Stimulated activated CD4-positive, alpha-beta T cell treated with anti-CD3 and anti-CD28 coated beads, Interleukin-4, amount 100 ng/mL, for 48 hours (primary cell): ENCODE results near the gene IRF9.

Source experiments
- DNase-seq, 2 donors: peaks; one replicate each; pipeline ENCODE4 v3.0.0-alpha.2; 2020; ENCODE audit warnings: low read depth in 2 of 2

The IRF9 gene

DNA sequence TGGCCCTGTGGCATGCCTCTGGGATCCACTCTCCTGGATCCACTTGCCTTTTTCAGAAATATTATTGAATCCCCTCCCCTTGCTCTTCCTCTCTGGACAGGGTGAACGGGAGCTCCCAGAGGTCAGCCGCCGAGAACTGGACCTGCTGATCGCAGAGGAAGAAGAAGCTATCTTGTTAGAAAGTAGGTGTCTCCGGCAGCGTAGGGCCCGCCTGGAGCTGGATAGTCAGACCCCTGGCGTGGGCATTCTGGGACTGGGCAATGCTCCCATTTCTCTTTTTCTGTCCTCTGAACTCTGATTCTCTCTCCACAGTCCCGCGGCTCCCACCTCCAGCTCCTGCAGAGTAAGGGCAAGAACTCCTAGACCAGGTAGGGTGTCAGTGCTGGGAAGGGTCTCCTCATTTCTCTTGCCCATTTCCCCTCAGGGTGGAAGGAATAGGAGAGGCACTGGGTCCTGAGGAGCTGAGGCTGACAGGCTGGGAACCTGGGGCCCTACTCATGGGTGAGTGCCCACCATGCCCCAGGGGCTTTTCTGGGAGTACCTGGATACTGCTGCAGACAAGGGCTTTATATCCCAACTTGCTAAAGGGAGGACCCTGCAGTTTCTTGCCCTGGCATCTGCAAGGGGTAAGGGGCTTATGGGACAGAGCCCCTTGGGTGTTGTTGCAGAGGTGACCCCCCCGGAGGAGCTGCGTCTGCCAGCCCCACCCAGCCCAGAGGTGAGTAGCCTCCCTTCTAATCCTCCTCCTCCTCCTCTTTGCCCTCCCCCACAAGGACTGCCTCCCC is 16.2 kb downstream of the IRF9 start:
- no peak for DNase-seq

DNA sequence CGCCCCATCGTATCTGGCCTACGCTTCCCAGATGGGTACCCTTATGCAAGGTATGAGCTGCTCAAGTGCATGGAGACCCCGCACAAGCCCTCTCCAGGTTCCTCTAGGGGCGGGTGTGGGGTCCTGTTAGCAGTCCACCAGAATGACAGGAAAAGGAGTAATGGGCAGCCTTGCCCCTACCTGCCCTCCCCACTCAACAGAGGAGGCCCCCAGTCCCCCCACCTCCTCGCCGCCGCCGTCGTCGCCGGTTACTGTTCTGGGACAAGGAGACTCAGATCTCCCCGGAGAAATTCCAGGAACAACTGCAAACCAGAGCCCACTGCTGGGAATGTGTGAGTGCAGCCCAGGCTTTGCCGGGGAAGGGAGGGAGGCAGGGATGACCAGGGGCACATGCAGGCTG is 16.8 kb downstream of the IRF9 start:
- no peak for DNase-seq

DNA sequence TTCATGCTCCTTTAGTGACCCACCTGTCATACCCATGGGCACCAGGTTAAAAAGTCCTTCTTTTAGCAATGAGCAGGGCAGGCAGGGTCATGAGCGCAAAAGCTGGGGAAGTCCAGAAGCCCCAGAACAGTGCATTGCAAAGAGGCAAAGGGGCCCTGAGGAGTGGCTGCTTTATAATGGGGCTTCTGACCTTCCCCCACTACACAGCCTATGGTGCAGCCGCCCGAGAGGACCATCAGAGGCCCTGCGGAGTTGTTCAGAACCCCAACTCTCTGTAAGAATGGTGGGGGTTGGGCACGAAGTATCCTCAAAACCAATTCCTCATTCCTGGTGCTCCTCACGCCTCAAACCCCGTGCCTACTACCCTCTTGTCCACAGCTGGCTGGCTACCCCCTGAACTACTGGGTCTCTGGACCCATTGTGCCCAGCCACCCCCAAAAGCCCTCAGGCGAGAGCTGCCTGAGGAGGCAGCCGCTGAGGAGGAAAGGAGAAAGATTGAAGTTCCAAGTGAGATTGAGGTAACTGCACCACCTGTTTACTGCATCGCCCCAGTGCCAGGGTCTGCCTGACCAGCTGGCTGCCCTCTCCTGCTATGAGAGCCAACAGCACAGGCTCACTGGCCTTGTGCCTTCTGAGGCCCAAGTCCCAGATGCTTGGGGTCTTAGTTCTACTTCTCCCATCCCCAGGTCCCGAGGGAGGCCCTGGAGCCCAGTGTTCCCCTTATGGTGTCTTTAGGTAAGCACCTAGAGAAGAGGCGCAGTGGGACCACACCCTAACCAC is 17.5 kb downstream of the IRF9 start:
- no peak for DNase-seq

DNA sequence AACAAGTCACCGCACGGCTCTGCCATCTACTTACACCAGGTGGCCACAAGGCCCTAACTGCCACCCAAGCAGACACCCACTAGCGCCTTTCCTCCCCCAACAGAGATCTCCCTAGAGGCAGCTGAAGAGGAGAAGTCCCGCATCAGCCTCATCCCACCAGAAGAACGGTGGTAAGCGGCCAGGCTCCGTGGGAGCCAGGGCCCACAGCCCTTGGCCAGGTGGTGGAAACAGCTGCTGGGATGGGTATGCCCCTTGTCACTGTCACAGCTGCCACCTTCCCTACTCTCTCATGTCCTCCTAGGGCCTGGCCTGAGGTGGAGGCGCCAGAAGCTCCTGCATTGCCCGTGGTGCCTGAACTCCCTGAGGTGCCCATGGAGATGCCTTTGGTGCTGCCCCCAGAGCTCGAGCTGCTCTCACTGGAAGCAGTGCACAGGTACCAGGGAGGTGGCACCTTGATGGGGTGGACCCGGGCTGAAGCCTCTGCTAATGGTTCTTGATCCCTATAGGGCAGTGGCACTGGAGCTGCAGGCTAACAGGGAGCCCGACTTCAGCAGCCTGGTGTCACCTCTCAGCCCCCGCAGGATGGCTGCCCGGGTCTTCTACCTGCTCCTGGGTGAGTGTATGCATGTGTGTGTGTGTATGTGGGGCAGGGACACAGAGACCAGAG is 18.4 kb downstream of the IRF9 start:
- no peak for DNase-seq

DNA sequence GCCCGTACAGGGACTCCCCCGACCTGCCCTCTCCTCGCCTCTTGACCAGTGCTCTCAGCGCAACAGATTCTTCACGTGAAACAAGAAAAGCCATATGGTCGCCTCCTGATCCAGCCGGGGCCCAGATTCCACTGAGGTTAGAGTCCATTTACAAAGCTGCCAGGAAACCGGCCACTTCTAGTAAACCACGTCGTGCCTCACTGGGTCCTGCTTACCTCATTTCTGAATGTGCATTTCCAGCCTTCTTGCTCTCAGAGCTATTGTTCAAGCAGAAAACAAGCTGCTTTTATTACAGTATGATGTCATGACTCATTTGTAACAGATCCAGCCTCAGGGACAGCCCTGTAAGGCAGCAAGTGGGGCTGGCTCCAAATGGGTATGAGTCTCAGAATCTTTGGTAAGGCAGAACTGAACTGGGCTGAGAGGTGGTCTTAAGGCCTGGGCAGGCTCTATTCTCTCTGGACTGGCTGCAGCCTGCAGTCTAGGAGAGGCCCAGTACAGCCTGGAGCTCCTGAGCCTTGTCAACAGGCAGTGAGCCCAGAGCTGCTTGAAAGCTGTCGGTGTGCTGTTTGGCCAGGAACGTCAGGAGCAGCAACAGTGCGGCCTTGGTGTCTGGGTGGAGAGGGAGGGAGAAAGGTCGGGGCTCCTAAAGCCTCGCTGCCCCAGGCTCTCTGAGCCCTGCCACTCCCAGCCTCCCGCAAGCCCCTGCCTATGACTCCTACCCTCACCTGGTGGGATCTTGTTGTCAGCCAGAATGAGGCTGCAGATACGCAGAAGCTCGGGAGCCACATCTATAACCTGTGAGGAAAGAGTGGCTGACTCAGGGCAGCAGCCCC is 19.1 kb downstream of the IRF9 start:
- DNase-seq: no peak

DNA sequence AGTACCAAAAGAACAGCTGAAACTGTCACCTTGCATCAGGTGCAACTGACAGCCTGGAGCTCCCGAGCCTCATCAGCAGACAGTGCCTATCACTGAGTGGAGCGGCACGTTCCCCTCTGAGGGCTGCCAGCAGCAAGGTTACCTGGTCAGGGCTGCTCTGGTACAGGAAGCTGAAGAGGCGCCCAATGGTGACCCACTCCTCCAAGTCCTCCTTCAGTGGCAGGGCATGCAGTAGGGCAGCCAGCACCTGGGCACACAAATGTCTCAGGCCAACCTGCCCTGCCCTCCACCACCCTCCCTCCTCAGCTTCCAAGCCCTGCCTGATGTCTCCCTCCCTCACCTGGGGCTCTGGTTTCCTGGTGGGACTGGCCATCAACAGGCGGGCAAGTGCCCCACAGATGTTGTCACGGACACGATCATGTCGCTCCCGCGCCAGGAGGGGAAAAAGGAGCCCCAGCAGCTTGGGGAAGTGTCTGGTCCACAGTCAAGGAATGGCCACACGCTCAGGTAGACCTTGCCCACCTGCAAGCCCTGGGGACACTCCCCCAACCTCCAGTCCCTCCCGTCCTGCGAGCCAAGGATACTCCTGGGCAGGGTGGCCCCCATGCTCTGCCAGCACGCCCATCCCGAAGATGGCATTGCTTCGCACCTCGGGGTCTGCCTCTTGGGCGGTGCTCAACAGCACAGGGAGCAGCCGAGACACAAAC is 20.5 kb downstream of the IRF9 start:
- DNase-seq: no peak

DNA sequence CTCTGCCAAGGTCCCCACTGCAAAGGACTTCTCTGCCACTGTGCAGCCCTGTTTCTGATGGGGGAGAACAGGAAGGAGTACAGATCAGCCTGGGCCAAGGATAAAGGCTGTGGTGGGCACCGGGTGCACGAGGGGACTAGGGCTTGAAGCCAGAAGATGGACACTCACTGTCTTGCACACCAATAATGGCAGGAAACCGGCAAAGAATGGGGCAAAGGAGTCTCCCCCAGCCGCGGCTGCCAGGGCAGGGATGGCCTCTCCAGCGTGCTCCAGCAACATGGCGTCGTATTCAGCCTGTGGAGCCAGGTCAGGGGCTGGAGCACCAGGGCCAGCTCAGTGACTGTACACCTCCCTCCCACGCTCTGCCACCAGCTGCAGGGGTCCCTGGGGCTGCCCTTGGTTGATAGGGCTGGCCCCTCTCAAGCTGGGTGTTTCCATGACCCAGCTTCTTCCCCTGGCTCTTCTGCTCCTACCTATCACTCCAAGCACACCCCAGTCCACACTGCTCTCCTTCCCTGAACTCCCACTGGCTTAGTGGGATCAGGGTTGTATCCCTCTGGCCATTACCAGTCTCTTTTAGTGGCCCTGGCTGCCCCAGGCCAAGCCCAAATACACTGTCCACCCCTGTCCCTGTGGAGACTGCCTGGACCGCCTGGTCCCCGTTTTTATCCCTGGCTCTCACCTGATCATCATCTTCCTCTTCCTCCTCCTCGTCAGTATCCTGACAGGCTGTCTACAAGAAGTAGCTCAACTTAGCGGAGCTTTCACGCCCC is 21.2 kb downstream of the IRF9 start:
- no peak for DNase-seq

DNA sequence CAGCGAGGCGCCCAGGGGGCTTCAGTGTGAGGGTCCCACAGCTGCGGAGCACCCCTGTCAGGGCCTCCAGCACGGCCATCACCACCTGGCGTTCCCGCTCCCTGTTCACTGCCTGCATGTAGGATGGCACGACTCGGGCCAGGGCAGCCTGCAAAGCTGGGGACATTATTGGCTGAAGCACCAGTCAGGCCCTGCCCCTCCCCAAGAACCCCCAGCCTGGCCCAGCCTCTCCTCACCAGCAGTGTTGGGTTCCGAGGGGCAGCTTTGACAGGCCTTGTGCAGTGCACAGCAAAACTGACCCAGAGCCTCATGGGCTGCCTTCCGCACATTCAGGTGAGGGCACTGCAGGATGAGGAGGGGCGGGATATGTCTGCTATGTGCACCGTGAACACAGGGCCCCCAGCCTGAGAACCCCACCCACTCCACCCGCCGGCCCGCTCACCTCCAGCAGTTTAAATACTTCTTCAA is 22.0 kb downstream of the IRF9 start:
- no peak for DNase-seq

DNA sequence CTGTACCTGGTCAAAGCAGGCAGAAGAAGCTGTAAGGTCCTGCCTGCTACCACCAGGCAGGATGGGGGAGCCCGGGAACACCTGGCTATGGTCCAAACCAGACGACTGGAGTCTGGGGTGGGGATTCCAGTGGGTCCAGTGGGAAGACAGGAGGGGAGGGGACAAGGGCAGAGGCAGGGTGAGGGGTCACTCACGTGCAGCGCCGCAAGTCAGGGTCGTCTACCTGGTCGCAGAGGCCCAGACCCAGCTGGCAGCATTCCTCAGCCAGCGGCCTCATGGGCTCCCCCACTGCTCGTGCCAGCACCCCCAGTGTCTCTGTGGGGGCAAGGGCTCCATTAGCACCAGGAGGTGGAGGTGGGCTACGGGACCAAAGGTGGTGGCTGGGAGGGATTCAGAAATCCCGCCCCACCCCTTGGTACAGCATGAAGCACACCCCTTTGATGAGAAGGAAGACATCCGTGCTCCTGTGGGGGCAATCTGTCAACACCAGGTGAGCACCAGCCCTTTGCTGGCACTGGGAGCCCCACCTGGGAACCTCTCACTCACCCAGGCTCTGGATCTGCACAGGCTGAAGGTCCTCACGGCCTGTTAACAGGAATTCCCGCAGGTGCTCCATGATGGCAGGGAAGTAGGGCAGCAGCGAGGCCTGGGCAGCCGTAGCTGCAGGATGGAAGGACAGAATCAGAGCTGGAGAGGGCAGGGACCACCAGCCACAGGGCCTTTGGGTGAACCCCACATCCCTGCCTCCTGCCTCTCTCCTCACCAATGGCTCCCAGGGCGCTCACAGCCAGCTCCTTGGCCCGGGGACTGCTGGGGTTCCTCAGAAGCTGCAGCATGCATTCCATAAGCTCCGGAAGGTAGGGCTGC is 23.3 kb downstream of the IRF9 start:
- no peak for DNase-seq

DNA sequence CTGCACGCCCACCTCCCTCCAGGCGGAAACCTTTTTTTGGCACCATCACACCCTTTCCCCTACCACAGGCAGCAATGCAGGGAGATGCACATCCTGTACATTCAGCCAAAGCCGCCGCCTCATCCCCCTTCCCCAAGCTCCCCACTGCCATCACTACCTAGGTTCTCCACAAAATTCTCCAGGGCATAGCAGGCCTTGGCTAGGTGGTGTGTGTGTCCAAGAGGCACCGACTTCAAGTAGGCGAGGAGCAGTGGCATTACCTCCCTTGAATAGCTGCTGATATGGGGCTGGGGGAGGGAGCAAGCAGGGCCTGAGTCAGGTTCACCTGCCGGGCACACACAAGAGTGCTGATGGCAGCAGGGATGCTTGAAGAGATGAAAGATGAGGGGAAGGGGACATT is 24.0 kb downstream of the IRF9 start:
- DNase-seq: no peak

DNA sequence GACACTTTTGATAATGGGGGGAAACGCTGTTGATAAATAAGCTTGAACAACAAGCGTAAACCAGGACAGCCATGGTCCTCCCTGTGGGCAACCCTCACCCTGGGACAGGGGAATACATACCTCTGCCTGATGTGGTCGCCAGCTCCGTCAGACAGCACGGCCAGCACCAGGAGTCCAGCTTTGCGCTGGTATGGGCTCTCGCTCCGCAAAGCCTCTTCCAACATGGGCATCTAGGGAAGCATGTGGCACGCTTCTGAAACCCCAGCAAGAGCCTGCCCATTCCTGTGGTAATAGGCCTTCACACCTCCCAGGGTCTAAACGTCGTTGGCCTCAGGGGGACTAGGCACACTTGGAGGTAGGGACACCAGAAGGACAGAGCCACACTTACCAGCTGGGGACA is 24.7 kb downstream of the IRF9 start:
- no peak for DNase-seq

DNA sequence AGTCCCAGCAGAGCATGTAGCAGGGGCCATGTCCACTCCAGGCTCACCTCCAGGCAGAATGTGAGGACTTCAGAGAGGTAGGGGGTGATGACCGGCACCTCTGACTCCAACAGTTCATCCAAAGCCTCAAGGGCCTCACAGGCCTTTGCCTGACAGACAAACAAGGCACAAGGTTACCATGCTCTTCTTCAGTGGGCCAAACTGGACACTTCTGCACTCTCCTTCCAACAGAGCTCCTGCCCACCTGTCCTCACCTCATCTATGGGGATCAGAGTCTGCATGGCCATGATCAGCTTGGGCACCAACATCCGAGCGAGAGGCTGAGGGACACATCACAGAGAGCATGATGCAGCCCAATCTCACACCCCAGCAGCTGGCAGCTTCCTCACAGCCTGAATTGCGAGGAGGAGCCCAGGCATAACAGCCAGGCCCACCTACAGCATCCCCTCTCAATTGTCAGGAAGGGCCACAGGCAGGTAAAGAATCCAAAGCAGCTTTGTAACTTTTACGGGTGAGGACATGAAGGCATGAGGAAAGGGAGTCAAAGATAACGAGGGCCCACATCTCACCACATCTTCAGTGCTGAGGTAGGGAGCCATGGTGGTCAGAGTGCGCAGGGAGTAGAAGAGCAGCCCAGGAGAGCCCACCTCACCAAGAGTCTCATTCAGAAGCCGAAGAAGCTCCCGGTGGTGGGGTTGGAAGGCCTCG is 25.9 kb downstream of the IRF9 start:
- DNase-seq: no peak

DNA sequence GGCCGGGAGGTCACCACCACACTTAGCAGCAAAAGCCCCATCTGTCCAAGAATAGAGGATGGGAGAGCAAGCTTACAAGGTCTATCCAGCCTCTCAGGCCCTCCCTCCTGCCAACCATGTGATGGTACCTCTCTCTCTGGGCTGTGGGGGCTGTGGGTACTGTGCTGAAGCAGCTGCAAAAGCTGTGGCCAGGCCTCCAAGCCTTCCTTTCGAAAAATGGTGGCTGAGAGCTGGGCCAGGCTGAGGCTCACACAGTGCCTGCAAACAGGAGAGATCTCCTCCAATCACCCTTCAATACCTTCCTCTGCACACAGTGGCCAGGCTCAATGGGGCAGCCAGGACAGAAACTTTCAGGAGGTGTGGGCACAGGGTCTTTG is 26.5 kb downstream of the IRF9 start:
- no peak for DNase-seq

DNA sequence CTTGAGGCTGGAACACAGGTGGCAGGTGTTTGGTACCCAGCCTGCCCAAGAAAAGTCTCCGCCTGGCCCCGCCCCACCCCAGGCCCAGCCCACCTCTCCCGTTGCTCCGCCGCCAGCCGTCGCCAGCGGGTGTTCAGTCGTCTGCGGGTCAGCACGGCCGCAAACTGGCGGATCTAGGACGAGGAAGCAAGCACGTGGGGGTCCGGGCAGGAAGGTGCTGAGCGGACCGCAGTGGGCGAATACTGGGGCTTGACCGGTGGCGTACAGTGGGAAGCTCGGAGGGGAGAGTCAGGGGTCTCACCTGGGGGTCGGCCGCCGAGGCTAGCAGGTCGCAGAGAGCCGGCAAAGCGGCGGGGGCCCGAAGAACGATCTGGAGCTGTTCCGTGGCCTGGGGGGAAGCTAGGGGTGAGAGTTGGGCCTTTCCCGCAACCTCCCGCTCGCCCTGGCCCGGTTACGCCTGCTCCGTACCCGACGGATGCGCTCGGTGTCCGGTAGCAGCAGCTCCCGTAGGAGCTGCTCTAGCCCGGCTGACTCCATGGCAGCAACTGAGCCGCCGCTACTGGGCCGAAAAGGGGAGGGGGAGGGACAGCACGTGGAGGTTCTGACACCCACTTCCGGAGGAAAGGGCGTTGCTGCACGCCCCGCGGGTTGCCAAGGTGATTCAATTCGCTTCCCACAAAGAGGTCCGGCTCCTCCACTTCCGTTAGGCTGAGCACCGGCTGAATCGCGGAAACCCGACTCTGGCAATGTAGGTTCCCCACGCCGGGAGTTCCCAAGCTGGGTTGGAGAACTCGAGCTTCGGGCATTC is 27.4 kb downstream of the IRF9 start, which contains the start of gene IPO4:
Gene IPO4 (minus strand): TSS at position 566 of the 808 bp plus-strand sequence. CDS start 29 bp downstream, at position 537.
- DNase-seq: peak; percentile 89 to 95

DNA sequence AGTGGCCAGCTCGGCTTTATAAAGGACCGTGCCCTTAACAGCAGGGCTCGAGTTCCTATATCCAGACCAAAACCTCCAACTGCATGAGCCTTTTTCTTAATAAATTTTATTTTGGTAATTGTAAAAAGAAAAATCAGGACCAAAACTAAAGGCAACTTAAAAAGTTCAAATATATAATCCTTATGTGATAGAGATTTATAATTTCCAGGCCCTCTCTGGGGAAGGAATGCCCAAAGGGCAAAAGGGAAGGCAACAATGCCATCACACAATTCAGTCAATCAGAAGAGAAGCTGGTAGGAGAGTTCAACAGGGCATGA is 28.0 kb downstream of the IRF9 start:
- no peak for DNase-seq

DNA sequence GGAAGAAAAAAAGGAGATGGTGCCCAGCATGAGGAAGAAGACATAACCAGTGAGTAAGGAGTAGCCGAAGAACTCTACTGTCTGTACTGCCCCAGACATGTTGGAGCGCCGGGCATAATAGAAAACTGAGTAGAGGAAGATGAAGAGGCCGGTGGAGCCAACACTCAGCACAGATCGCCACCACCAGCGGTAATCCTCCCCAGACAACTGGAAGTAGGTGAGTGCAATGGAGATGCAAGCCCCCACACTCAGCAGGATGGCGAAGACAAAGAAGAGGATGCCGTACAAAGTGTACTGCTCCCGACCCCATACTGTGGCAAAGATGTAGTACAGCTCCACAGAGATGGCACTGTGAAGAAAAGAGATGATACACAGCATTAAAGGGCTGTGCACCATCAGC is 28.4 kb downstream of the IRF9 start:
- DNase-seq: no peak

DNA sequence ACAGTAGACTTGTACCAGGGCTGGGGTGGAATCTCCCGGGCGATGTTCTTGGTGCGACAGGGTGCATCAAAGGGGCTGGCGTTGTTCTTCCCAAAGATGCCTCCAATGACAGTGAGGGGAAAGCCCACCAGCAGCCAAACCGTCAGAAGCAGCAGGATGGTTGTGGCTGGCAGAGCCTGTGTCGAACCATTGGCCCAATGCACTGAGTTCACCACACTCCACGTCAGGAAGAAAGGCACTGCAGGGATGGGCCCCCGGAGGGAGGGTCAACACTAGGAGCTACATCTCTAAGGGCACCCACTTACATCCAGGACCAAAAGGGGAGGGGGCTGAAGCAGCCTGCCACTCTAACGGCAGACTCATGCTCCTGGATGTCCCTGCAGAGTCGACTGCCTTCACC is 29.4 kb downstream of the IRF9 start:
- no peak for DNase-seq

DNA sequence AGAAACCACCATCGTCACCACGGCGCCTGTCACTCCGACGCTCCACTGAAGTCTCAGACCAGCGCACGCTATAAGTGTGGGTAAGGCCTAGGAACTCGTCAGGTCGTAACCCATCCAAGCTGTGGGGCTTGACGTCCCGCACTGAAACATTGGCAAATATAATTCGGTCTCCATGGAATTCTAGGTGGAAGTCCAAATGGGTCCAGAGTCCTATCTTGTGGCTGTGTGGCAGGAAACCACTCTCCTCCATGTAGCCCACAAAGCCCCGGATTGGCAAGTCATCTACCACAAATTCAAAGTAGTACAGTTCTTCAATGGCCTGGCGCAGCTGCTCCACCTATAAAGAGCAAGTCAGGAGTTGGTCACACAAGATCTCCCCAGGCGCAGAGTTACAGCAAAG is 31.9 kb downstream of the IRF9 start:
- DNase-seq: no peak
